NCI-H128 (cell line): ENCODE measurements around the gene ZNF718.
"Not testable (repeated sequence)": the region's sequence is repeated elsewhere in the genome, so short reads cannot be mapped to it uniquely, and the experiment has no call there.

ENCODE experiments used
- DNase-seq: peaks from one replicate; lab custom pipeline; 2025; ENCODE audit not compliant: unreplicated experiment; lab: John Stamatoyannopoulos, UW

Gene ZNF718

DNA sequence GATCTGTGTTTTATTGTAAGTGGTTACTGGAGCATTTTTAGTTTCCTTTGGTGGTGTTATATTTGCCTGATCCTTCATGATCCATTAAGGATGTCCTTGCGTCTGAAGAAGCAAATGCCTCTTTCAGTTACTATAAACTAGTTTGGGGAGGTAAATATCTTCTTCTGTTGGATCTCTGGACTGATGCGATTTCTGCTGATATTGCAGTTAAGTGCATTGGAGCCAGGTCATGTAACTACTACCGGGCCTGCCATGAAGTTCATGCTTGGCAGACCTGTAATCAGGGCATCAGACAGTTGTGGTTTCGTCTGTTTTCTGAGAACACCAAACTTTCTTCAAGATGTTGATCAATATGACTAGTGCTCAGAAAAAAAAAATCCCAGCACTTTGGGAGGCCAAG lies 22.9 kb downstream of the ZNF718 start:
- DNase-seq: no peak

- no peak for DNase-seq
These were observed 37.4 kb downstream of the ZNF718 start for GRCh38 chr4:161496-162284.

DNA sequence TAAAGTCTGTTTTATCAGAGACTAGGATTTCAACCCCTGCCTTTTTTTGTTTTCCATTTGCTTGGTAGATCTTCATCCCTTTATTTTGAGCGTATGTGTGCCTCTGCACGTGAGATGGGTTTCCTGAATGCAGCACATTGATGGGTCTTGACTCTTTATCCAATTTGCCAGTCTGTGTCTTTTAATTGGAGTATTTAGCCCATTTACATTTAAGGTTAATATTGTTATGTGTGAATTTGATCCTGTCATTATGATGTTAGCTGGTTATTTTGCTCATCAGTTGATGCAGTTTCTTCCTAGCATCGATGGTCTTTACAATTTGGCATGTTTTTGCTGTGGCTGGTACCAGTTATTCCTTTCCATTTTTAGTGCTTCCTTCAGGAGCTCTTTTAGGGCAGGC lies 45.3 kb downstream of the ZNF718 start:
- DNase-seq: not testable (repeated sequence)

GRCh38 chr4:171318-171717 lies 47.0 kb downstream of the ZNF718 start:
- DNase-seq: not testable (repeated sequence)

- DNase-seq: no peak
These were observed 49.5 kb downstream of the ZNF718 start for GRCh38 chr4:173666-174314.

- DNase-seq: no peak
These were observed 51.7 kb downstream of the ZNF718 start for GRCh38 chr4:175986-176385.

GRCh38 chr4:176995-177394 lies 52.7 kb downstream of the ZNF718 start:
- DNase-seq: no peak

GRCh38 chr4:182225-182624 lies 57.9 kb downstream of the ZNF718 start:
- not testable (repeated sequence) for DNase-seq

- no peak for DNase-seq
These were observed 63.8 kb downstream of the ZNF718 start for GRCh38 chr4:188091-188490.

- DNase-seq: not testable (repeated sequence)
These were observed 70.9 kb downstream of the ZNF718 start for GRCh38 chr4:195159-195558.

GRCh38 chr4:200936-201335 lies 76.6 kb downstream of the ZNF718 start:
- no peak for DNase-seq

- not testable (repeated sequence) for DNase-seq
These were observed 78.5 kb downstream of the ZNF718 start for GRCh38 chr4:202822-203221.

- no peak for DNase-seq
These were observed 80.9 kb downstream of the ZNF718 start for GRCh38 chr4:205097-205756.

DNA sequence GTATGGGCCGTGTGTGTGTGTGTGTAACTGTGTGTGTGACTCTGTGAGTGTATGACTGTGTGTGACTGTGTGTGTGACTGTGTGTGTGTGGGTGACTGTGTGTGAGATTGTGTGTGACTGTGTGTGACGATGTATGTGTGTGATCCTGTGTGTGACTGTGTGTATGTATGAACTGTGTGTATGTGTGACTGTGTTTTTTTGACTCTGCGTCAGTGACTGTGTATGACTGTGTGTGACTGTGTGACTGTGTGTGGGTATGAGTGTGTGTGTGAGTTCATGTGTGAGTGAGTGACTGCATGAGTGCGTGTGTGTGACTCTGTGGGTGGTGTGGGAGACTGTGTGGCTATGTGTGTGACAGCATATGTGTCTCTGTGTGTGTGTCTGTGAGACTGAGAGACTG lies 81.8 kb downstream of the ZNF718 start:
- DNase-seq: no peak

DNA sequence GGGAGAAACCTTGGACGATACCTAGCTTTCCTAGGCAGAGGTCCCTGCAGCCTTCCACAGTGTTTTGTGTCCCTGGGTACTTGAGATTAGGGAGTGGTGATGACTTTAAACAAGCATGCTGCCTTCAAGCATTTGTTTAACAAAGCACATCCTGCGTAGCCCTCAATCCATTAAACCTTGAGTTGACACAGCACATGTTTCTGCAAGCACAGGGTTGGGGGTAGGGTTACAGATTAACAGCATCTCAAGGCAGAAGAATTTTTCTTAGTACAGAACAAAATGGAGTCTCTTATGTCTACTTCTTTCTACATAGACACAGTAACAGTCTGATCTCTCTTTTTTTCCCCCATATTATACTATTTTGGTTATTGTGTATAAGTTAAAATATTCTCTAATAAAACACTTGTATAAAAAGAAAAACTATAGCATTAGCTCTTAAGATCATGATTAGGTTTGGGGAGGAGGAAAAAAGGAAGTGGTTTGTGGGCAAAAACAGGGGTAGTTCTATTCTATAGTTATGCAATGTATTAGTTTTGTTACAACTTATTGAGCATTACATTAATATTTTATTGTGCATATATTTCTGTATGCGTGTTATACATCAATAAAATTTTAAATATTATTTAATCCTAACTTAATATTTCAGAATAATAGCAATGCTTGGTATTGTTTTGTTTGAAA lies 84.3 kb downstream of the ZNF718 start:
- not testable (repeated sequence) for DNase-seq

- DNase-seq: no peak
These were observed 86.8 kb downstream of the ZNF718 start for GRCh38 chr4:211033-211511.

DNA sequence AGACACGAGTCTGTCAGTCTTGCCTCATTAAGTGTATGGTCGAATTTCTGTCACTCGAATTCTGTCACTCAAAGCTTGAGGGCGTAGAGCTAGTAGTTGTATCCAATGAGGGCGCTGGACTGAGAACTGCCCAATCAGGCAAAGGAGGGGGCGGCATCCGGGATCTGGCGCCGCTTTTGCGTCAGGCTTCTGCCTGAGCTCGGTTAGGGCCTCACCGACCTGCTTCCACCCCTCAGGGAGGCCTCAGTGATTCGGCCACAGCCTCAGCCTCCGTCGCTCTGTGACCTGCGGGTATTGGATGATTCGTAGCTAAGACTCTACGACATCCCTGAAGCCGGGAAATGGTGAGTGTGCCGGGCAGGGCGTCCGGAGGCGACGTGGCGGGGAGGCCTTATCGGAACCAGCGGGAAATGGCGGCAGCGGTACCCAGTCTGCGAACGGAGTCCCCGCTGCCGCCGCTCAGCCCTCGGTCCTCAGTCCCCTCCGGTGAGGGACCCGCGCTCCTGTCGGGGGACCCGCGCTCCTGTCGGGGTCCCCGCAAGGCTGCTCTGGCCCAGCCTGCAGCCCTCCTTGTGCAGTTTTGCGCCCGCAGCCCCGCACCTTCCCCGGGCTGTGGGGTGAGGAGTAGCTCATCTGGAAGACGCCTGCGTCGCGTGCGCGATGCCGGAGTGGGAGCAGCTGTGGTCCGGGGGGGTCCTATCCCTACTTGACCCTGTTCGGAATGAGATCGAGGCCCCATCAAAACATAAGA lies 88.3 kb downstream of the ZNF718 start:
- no peak for DNase-seq

- not testable (repeated sequence) for DNase-seq
These were observed 88.9 kb downstream of the ZNF718 start for GRCh38 chr4:213189-213535.
